Calu3 (cell line): ENCODE results near the gene TGM1. TPM values are rescaled to one million over a fixed set of nuclear protein-coding genes. Genes with fewer than 3 reads are reported as not detected.
"Not testable (repeated sequence)": the region's sequence is repeated elsewhere in the genome, so short reads cannot be mapped to it uniquely, and the experiment has no call there.

Experiments used
- BruUV-seq: library from RNA; stranded (reverse); fragments of 400-500 nt; replicated peaks from 2 replicates; lab custom pipeline; 2021; lab: Mats Ljungman, UMichigan
- CTCF ChIA-PET: fragments of 300-600 bp; sonication (Branson Sonifier 250); formaldehyde crosslinking; loops from one replicate; lab custom pipeline; 2022; ENCODE audit warnings: antibody characterized with exemption; lab: Charles Lee
- DNase-seq: peaks from one replicate; pipeline ENCODE4 v3.0.0; 2022
- H3K27ac Mint-ChIP-seq: one replicate; pipeline ENCODE4 v1.8.0; 2022; ENCODE audit warnings: mixed read lengths; ENCODE audit not compliant: unreplicated experiment
- H3K27me3 Mint-ChIP-seq: one replicate; pipeline ENCODE4 v1.8.0; 2022; ENCODE audit warnings: mixed read lengths; ENCODE audit not compliant: unreplicated experiment
- H3K36me3 Mint-ChIP-seq: one replicate; pipeline ENCODE4 v1.8.0; 2022; ENCODE audit warnings: mild to moderate bottlenecking, moderate library complexity, mixed read lengths; ENCODE audit not compliant: insufficient read depth, unreplicated experiment
- H3K4me1 Mint-ChIP-seq: one replicate; pipeline ENCODE4 v1.8.0; 2022; ENCODE audit warnings: mild to moderate bottlenecking, low read depth, mixed read lengths; ENCODE audit not compliant: unreplicated experiment
- H3K4me3 Mint-ChIP-seq: one replicate; pipeline ENCODE4 v1.8.0; 2022; ENCODE audit warnings: mild to moderate bottlenecking, low read depth, moderate library complexity, mixed read lengths; ENCODE audit not compliant: unreplicated experiment
- H3K9me3 Mint-ChIP-seq: one replicate; pipeline ENCODE4 v1.8.0; 2022; ENCODE audit warnings: low read depth, mixed read lengths; ENCODE audit not compliant: unreplicated experiment
- CTCF ChIP-seq: fragments of 200-600 bp; IDR thresholded peaks from one replicate; pipeline ENCODE4 v1.8.0; 2022; ENCODE audit warnings: antibody characterized with exemption; ENCODE audit not compliant: unreplicated experiment
- intact Hi-C: fragments of 100-400 bp; cut with micrococcal nuclease; formaldehyde crosslinking; loops from one replicate; pipeline ENCODE4 v1.10.0; 2022; ENCODE audit not compliant: unreplicated experiment
- total RNA-seq: library from RNA; stranded (reverse); gene quantifications from 2 replicates; pipeline ENCODE4 v1.2.3, GENCODE V29; 2022

The TGM1 gene
- total RNA-seq, 1 experiment from 2014 or later, result 4.5 TPM

- CTCF ChIA-PET, result interaction anchor here (0.6 kb wide), 1 partner anchor 9 kb away, joined by 4 read pairs; no protein-coding TSS in a partner anchor
- H3K27ac Mint-ChIP-seq, result no peak overlapping the region
- H3K36me3 Mint-ChIP-seq, result peaks cover 22% of the 10 kb centered on the region
- H3K4me3 Mint-ChIP-seq, result no peak overlapping the region
- H3K4me1 Mint-ChIP-seq, result peaks cover 2% of the 10 kb centered on the region
- TF ChIP-seq CTCF, result no peak
- no TSS peak for BruUV-seq
- DNase-seq, result no peak
- no peaks in the 10 kb centered on the region for H3K27me3 Mint-ChIP-seq
- intact Hi-C loops, result no loop called here
- H3K9me3 Mint-ChIP-seq, result no peaks in the 10 kb centered on the region
These were observed 43.5 kb downstream of the TGM1 start for GRCh38 chr14:24219521-24219920.

- CTCF ChIA-PET, result interaction anchor here (0.6 kb wide), 1 partner anchor 10 kb away, joined by 4 read pairs; no protein-coding TSS in a partner anchor
- Mint-ChIP-seq H3K4me3 (no peak overlapping the region), H3K27me3 (no peaks in the 10 kb centered on the region), H3K4me1 (peaks cover 7% of the 10 kb centered on the region), H3K36me3 (peaks cover 25% of the 10 kb centered on the region), H3K27ac (no peak overlapping the region), H3K9me3 (no peaks in the 10 kb centered on the region)
- no TSS peak for BruUV-seq
- no peak for DNase-seq
- TF ChIP-seq CTCF, result no peak
- intact Hi-C loops, result no loop called here
These were observed 43.9 kb downstream of the TGM1 start for GRCh38 chr14:24219080-24219479.

DNA sequence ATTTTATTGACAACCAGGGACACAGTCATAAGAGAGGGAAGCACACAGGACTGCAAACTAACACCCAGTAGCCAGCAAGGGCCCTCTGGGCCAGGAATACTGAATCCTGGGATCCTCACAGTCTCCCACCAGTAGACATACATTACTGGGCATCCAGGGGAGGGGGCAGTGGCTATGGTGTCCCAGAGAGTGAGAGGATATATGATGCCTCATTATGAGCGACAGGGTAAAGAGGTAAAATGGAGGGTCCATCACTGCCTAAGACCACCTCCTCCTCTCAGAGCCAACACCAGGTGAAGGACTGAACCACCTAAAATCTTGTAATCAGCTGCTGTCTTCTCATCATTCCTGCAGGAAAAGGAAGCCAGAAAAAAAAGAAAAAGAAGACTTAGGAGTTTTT, 46.1 kb downstream of the TGM1 start:
- H3K27me3 Mint-ChIP-seq, BruUV-seq, H3K27ac Mint-ChIP-seq, H3K4me3 Mint-ChIP-seq, DNase-seq, intact Hi-C loops, H3K9me3 Mint-ChIP-seq, CTCF ChIA-PET: not testable (repeated sequence)
- Mint-ChIP-seq H3K36me3 (peaks cover 47% of the 10 kb centered on the region), H3K4me1 (peaks cover 12% of the 10 kb centered on the region)

GRCh38 chr14:24216345-24216699, 46.7 kb downstream of the TGM1 start:
- Mint-ChIP-seq H3K27me3 (no peaks in the 10 kb centered on the region), H3K27ac (peak overlapping the region; percentile 4), H3K4me1 (peaks cover 12% of the 10 kb centered on the region), H3K4me3 (peak overlapping the region; percentile 81), H3K36me3 (peaks cover 50% of the 10 kb centered on the region), H3K9me3 (no peaks in the 10 kb centered on the region)
- CTCF ChIA-PET, result interaction anchor here (0.8 to 1.6 kb wide), 8 partner anchors 12 to 108 kb away, joined by 3 to 9 read pairs (median 4); partner anchors contain the start of genes CIDEB, RABGGTA and TINF2
- no peak for DNase-seq
- TF ChIP-seq CTCF, result no peak
- intact Hi-C loops, result no loop called here
- BruUV-seq, result no TSS peak
